Uterine smooth muscle cell (primary cell): Measurements from ENCODE around the gene SEPTIN5. TPM values are rescaled to one million over a fixed set of nuclear protein-coding genes. Genes with fewer than 3 reads are reported as not detected.

Experiments used
- total RNA-seq: library from RNA; depleted of rRNA; stranded (reverse); fragments of >200 nt; gene quantifications from 2 replicates; pipeline ENCODE4 v1.2.3, GENCODE V29; 2014

The SEPTIN5 gene
- 14.8 and 39.5 TPM in 2 replicates for total RNA-seq

DNA sequence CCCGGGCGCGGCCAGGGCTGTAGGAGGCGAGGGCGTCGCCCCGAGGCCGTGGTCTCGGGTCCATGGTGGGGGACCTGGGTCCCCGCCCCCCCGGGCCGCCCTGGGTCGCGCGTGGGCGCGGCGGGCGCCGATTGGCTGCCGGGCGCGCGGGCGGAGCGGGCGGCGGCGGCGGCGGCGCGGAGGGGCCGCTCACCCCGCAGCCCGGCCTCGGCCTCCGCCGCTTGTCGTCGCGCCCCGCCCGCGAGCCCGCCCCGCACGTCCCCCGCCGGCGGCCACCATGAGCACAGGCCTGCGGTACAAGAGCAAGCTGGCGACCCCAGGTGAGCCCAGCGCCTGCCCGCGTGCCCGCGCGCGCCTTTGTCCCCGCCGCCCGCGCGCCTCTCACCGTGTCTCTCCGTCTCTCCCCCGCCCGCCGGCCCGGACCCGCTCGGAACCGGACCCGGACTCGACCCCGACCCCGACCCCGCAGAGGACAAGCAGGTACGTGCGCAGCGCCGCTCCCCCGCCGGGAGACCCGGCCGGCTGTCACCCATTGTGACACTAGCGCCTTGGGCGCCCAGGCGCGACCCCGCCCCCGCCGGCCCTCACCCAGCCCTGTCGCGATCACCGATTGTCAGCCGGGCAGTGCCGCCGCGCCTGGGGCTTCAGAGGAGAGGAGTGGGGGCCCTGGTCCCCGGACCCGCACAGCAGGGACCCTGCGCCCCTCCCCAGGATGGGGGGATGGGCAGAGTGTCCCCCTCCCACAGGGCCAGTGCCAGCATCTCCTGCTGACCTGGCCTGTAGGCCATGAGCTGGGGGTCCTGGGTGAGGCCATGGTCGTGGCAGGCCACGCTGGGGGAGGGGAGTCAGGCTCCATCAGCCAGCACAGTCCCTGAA is at the start of gene SEPTIN5:
Gene SEPTIN5 (plus strand): TSS at position 192 of the 876 bp plus-strand sequence. CDS start 86 bp downstream, at position 278.

DNA sequence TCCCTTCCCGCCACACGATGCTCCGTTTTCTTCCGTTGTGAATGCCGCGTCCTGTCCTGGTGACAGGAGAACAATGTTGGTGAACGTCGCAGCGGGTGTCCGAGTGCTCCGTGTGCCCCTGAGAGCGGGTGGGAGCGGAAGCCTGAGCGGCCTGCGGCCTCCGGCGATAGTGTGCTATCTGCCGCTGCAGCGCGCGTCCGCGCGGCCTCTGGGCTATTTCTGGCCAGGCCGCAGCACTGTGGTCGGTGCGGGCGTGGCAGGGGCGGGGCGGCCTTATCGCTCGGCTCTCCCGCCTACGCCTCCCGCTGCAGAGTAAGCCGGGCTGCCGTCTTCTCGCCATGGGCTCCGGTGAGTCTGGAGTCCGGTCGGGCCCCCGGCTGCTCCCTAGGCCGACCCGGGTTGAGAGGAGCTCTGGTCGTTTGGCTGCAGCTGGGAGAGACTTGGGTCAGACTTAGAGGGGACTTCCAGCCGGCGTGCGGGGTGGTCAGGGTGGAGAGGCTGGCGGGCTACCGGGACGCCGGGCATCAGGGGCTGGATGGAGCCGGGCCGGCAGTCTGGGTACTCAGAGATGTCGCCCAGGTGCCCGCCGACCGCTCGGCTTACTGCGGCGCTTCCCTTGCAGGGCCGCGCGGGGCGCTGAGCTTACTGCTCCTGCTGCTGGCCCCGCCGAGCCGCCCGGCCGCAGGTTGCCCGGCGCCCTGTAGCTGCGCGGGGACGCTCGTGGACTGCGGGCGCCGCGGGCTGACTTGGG is 9.1 kb downstream of the SEPTIN5 start, which contains the start of gene GP1BB:
Gene GP1BB (plus strand): TSS at position 308 of the 751 bp plus-strand sequence. CDS start 31 bp downstream, at position 339.

DNA sequence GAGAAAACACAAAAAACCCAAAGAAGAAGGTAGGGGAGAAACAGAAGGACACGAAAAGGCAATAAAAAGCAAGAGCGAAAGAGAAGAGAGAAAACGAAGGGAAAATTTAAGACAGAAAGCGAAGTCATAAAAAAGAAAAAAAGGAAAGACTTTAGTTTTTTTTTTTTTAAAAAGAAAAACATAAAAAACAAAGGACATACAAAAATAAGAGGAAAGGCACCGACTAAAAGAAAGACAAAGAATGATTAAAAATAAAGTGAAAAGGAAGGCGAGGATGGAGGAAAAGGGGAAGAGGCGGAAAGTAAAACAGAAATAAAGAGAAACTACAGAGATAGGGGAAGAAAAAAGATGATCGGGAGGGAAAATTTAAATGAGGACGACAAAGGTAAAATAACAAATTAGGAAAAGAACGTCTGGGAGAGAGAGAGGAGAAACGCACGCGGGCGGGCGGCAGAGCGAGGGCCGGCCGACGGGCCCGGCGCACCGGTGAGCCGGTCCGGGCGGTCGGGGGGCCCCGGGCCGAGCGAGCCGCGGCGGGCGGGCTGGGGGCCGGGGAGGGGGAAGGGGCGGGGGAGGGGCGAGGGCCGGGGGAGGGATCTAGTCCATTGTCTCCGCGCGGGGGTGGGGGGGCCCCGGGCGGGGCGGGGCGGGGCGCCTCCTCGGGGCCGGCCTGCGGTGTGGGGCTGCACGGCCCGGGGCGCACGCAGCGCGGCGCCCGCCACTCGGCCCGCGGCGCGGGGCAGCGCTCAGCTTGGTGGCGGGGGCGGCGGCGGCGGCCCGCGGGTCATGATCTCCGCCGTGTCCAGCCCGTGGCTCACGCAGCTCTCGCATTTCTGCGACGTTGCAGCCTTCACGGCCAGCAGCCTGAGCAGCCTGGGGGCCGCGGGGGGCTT is 46.0 kb downstream of the SEPTIN5 start, which contains the start of gene TBX1:
Gene TBX1 (plus strand): TSS at position 721 of the 893 bp plus-strand sequence. CDS start 66 bp downstream, at position 787.

Other genes starting within 250 kb of the SEPTIN5 start
- gene UFD1, start 235.3 kb upstream of the SEPTIN5 start, total RNA-seq = 49.5 and 105 TPM in 2 replicates
- gene CDC45, start 234.6 kb upstream of the SEPTIN5 start, total RNA-seq = 11.2 and 44.8 TPM in 2 replicates
- 1.1 TPM in 2 replicates for gene CLDN5, start 190.1 kb upstream of the SEPTIN5 start, total RNA-seq
- 0.89 and 2.7 TPM in 2 replicates for gene GP1BB, start 9.0 kb downstream of the SEPTIN5 start, total RNA-seq
- gene TBX1, start 46.3 kb downstream of the SEPTIN5 start, total RNA-seq = 0.12 TPM in 1 of 2 replicates, not detected in the other
- 10.5 and 18.8 TPM in 2 replicates for gene GNB1L, start 140.4 kb downstream of the SEPTIN5 start, total RNA-seq
- gene RTL10, start 140.4 kb downstream of the SEPTIN5 start, total RNA-seq = 8.3 and 11.6 TPM in 2 replicates
- gene COMT, start 227.3 kb downstream of the SEPTIN5 start, total RNA-seq = 210 and 308 TPM in 2 replicates
- 23.4 and 25.9 TPM in 2 replicates for gene TXNRD2, start 227.3 kb downstream of the SEPTIN5 start, total RNA-seq